Measurements from ENCODE around the gene EME2. TPM values are rescaled to one million over a fixed set of nuclear protein-coding genes. Genes with fewer than 3 reads are reported as not detected.

Gene EME2
- total and polyA plus RNA-seq, 2 donors (not counting 1 experiment from before 2014, with no cell fraction given): 34.6 to 42.5 TPM

GRCh38 chr16:1768061-1768766 lies 4.4 kb upstream of the EME2 start:
- Mint-ChIP-seq H3K4me3 (no peak overlapping the region), H3K27ac (peak overlapping the region; percentile 74), H3K9me3 (ENCODE audit: insufficient read depth) (no peaks in the 10 kb centered on the region), H3K4me1 (peaks cover 15% of the 10 kb centered on the region), H3K27me3 (no peaks in the 10 kb centered on the region)
- Histone ChIP-seq H2AFZ (ENCODE audit: insufficient read depth, low read depth, low read length, poor library complexity, severe bottlenecking) (no peak overlapping the region), H3K79me2 (ENCODE audit: control insufficient read depth, insufficient read depth, low read length) (peaks cover 4% of the 10 kb centered on the region), H3K9ac (ENCODE audit: low read length) (no peak overlapping the region), H3K4me1 (ENCODE audit: control insufficient read depth in 2 of 2, insufficient read depth in 2 of 2, low read length in 2 of 2) (peaks cover 11 to 18% of the 10 kb centered on the region in 2 donors), H3K9me3 (ENCODE audit: control extremely low read depth in 1 of 3, control insufficient read depth in 2 of 3, insufficient read depth in 1 of 3, low read length in 2 of 3) (peaks cover 0 to 4% (median 0%) of the 10 kb centered on the region in 3 donors), H3K27me3 (replicated peaks in 1 of 4; ENCODE audit: control extremely low read depth in 1 of 4, control insufficient read depth in 3 of 4, insufficient read depth in 4 of 4, low read length in 3 of 4) (no peaks in the 10 kb centered on the region), H3K4me3 (ENCODE audit: control extremely low read depth in 1 of 5, extremely low read depth in 1 of 5, insufficient read depth in 1 of 5, low read depth in 2 of 5, low read length in 4 of 5) (no peak overlapping the region), H3K4me2 (replicated peaks; ENCODE audit: low read depth, low read length, poor library complexity, severe bottlenecking) (no peak overlapping the region), H3K27ac (ENCODE audit: low read length in 2 of 2) (no peak overlapping the region), H4K20me1 (ENCODE audit: control insufficient read depth, insufficient read depth, low read length, poor library complexity, severe bottlenecking) (peaks cover 29% of the 10 kb centered on the region), H3K36me3 (replicated peaks in 1 of 2; ENCODE audit: control extremely low read depth in 1 of 2, control insufficient read depth in 1 of 2, extremely low read depth in 1 of 2, insufficient read depth in 2 of 2, low read length in 1 of 2) (peaks cover 0 to 51% of the 10 kb centered on the region in 2 experiments)
- TF ChIP-seq EZH2 (IDR thresholded peaks at IDR 0.05; ENCODE audit: borderline replicate concordance, insufficient read depth, low read depth, low read length, poor library complexity, severe bottlenecking): no peak
- TF ChIP-seq, protein P1, sequence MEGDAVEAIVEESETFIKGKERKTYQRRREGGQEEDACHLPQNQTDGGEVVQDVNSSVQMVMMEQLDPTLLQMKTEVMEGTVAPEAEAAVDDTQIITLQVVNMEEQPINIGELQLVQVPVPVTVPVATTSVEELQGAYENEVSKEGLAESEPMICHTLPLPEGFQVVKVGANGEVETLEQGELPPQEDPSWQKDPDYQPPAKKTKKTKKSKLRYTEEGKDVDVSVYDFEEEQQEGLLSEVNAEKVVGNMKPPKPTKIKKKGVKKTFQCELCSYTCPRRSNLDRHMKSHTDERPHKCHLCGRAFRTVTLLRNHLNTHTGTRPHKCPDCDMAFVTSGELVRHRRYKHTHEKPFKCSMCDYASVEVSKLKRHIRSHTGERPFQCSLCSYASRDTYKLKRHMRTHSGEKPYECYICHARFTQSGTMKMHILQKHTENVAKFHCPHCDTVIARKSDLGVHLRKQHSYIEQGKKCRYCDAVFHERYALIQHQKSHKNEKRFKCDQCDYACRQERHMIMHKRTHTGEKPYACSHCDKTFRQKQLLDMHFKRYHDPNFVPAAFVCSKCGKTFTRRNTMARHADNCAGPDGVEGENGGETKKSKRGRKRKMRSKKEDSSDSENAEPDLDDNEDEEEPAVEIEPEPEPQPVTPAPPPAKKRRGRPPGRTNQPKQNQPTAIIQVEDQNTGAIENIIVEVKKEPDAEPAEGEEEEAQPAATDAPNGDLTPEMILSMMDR (IDR thresholded peaks at IDR 0.05): no peak
- 97% methylated on average over 40 of the region's 41 CpGs for WGBS (ENCODE audit: insufficient coverage)
- ChIA-PET POLR2A (interaction anchor here (1.1 kb wide), 1 partner anchor 9 kb away, joined by 3 read pairs; no protein-coding TSS in a partner anchor), CTCF (interaction anchor here (1.2 kb wide), 1 partner anchor 62 kb away, joined by 4 read pairs; the partner anchor contains the start of gene MAPK8IP3)
- no peak for DNase-seq
- no peak for ATAC-seq (ENCODE audit: low read depth)
- intact Hi-C loops (cut with micrococcal nuclease): no loop called here

GRCh38 chr16:1768767-1769401 lies 3.7 kb upstream of the EME2 start:
- H3K9ac ChIP-seq (ENCODE audit: low read length): no peak overlapping the region
- H3K27me3 Mint-ChIP-seq: no peaks in the 10 kb centered on the region

More at GRCh38 chr16:1768767-1769401, 3.7 kb upstream of the EME2 start:
- Mint-ChIP-seq H3K27ac (no peak overlapping the region), H3K4me3 (no peak overlapping the region), H3K9me3 (ENCODE audit: insufficient read depth) (no peaks in the 10 kb centered on the region), H3K4me1 (peaks cover 16% of the 10 kb centered on the region)
- TF ChIP-seq EZH2 (IDR thresholded peaks at IDR 0.05; ENCODE audit: borderline replicate concordance, insufficient read depth, low read depth, low read length, poor library complexity, severe bottlenecking): no peak
- TF ChIP-seq, protein P1 (IDR thresholded peaks at IDR 0.05): no peak
- peaks cover 9% of the 10 kb centered on the region for H3K79me2 ChIP-seq (ENCODE audit: control insufficient read depth, insufficient read depth, low read length)
- no peak overlapping the region for H3K4me2 ChIP-seq (replicated peaks; ENCODE audit: low read depth, low read length, poor library complexity, severe bottlenecking)
- peaks cover 13 to 21% of the 10 kb centered on the region in 2 donors for H3K4me1 ChIP-seq (ENCODE audit: control insufficient read depth in 2 of 2, insufficient read depth in 2 of 2, low read length in 2 of 2)
- no peak for ATAC-seq (ENCODE audit: low read depth)
- no peaks in the 10 kb centered on the region for H3K27me3 ChIP-seq (replicated peaks in 1 of 4; ENCODE audit: control extremely low read depth in 1 of 4, control insufficient read depth in 3 of 4, insufficient read depth in 4 of 4, low read length in 3 of 4)
- H3K27ac ChIP-seq (ENCODE audit: low read length in 2 of 2): no peak overlapping the region
- WGBS (ENCODE audit: insufficient coverage): 91% methylated on average over 21 of the region's 26 CpGs
- no peak for DNase-seq
- intact Hi-C loops (cut with micrococcal nuclease): no loop called here
- H3K4me3 ChIP-seq (ENCODE audit: control extremely low read depth in 1 of 5, extremely low read depth in 1 of 5, insufficient read depth in 1 of 5, low read depth in 2 of 5, low read length in 4 of 5): no peak overlapping the region
- H3K36me3 ChIP-seq (replicated peaks in 1 of 2; ENCODE audit: control extremely low read depth in 1 of 2, control insufficient read depth in 1 of 2, extremely low read depth in 1 of 2, insufficient read depth in 2 of 2, low read length in 1 of 2): peaks cover 0 to 47% of the 10 kb centered on the region in 2 experiments
- H4K20me1 ChIP-seq (ENCODE audit: control insufficient read depth, insufficient read depth, low read length, poor library complexity, severe bottlenecking): peaks cover 28% of the 10 kb centered on the region
- no peak overlapping the region for H2AFZ ChIP-seq (ENCODE audit: insufficient read depth, low read depth, low read length, poor library complexity, severe bottlenecking)
- ChIA-PET POLR2A (no interaction called here), CTCF (interaction anchor here (1.2 kb wide), 1 partner anchor 63 kb away, joined by 4 read pairs; the partner anchor contains the start of gene MAPK8IP3)
- H3K9me3 ChIP-seq (ENCODE audit: control extremely low read depth in 1 of 3, control insufficient read depth in 2 of 3, insufficient read depth in 1 of 3, low read length in 2 of 3): peaks cover 0 to 3% (median 0%) of the 10 kb centered on the region in 3 donors

Data from B cell (primary cell).